Urinary bladder (tissue), 4 donors: ENCODE measurements around the gene SOD3. TPM values are rescaled to one million over a fixed set of nuclear protein-coding genes. Genes with fewer than 3 reads are reported as not detected.

Experiments
- DNase-seq: peaks from one replicate; pipeline ENCODE4 v3.0.0-alpha.2; 2015; ENCODE audit errors: extremely low spot score
- H3K27ac ChIP-seq: one replicate; pipeline ENCODE4 v1.5.1; 2013; ENCODE audit warnings: low read depth, mild to moderate bottlenecking, moderate library complexity
- H3K36me3 ChIP-seq: one replicate; pipeline ENCODE4 v1.6.1; 2013; ENCODE audit warnings: mild to moderate bottlenecking, moderate library complexity; ENCODE audit not compliant: insufficient read depth
- H3K4me1 ChIP-seq: one replicate; pipeline ENCODE4 v1.6.1; 2013; ENCODE audit warnings: mild to moderate bottlenecking, moderate library complexity; ENCODE audit not compliant: insufficient read depth
- H3K4me3 ChIP-seq: one replicate; pipeline ENCODE4 v1.5.1; 2013; ENCODE audit warnings: low read depth, low read length
- WGBS: extraction: QIAGEN DNeasy Blood & Tissue Kit; methylation state at CpG from one replicate; pipeline ENCODE4 v1.1.7; 2013; 5-methylcytosine and 5-hydroxymethylcytosine counted together
- polyA plus RNA-seq: library from polyadenylated mRNA; stranded (reverse); fragments of 200-250 nt; gene quantifications from one replicate; pipeline ENCODE4 v1.2.3, GENCODE V29; 2013
- total RNA-seq: library from RNA; depleted of rRNA; stranded (reverse); fragments of >200 nt; gene quantifications from one replicate; pipeline ENCODE4 v1.2.3, GENCODE V29; 2014
- donor health status: healthy with polysubstance abuse.
- donor health status: healthy.

Gene SOD3
- total and polyA plus RNA-seq, 2 donors: 27.1 to 247 TPM

DNA sequence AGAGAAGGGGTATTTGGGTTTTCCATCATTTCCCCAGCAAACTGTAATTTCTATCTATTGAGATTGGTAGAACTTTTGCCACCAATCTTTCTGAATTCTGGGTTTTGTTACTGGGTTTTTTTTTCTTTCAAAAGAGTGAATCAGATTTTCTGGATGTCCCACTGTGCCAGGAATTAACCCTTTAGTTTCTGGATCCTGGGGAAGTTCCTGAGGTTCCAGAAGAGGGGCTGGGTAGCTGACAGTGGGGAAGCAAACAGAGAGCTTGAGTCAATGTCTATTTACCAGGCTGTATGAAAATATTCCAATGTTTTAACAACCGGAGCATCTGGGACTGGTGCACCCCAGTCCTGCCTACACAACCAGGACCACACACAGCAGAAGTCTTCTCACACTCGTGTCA lies 25.8 kb upstream of the SOD3 start:
- DNase-seq: no peak
- WGBS: 85% methylated on average over 2 of the region's 2 CpGs
- Histone ChIP-seq H3K4me1 (no peaks in the 10 kb centered on the region), H3K4me3 (no peak overlapping the region), H3K36me3 (no peaks in the 10 kb centered on the region), H3K27ac (no peak overlapping the region)

GRCh38 chr4:24770032-24770584 lies 25.3 kb upstream of the SOD3 start:
- Histone ChIP-seq H3K27ac (no peak overlapping the region), H3K4me1 (no peaks in the 10 kb centered on the region), H3K36me3 (no peaks in the 10 kb centered on the region), H3K4me3 (no peak overlapping the region)
- no peak for DNase-seq
- 81% methylated on average over 3 of the region's 3 CpGs for WGBS

GRCh38 chr4:24770667-24771066 lies 24.7 kb upstream of the SOD3 start:
- DNase-seq: no peak
- Histone ChIP-seq H3K4me1 (no peaks in the 10 kb centered on the region), H3K27ac (no peak overlapping the region), H3K36me3 (no peaks in the 10 kb centered on the region), H3K4me3 (no peak overlapping the region)
- 63% methylated on average over 4 of the region's 4 CpGs for WGBS

- H3K4me3 ChIP-seq: no peak overlapping the region
- no peak for DNase-seq
- H3K4me1 ChIP-seq: no peaks in the 10 kb centered on the region
- no peak overlapping the region for H3K27ac ChIP-seq
- 44% methylated on average over 4 of the region's 4 CpGs for WGBS
- no peaks in the 10 kb centered on the region for H3K36me3 ChIP-seq
These were observed 24.1 kb upstream of the SOD3 start for GRCh38 chr4:24771241-24771640.

DNA sequence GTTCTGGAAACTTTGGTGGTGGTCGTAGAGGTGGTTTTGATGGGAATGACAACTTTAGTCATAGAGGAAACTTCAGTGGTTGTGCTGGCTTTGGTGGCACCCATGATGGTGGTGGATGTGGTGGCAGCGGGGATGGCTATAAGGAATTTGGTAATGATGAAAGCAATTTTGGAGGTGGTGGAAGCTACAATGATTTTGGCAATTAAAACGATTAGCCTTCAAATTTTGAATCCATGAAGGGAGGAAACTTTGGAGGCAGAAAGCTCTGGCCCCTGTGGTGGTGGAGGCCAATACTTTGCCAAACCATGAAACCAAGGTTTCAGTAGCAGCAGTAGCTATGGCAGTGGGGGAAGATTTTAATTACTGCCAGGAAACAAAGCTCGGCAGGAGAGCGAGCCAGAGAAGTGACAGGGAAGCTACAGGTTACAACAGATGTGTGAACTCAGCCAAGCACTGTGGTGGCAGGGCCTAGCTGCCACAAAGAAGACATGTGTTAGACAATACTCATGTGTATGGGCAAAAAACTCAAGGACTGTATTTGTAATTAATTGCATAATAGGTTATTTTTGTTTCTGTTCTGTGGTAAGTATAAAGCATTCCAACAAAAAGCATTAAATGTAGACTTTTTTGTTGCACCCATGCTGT lies 23.2 kb upstream of the SOD3 start:
- no peaks in the 10 kb centered on the region for H3K4me1 ChIP-seq
- no peak overlapping the region for H3K27ac ChIP-seq
- WGBS: 94% methylated on average over 5 of the region's 5 CpGs
- no peaks in the 10 kb centered on the region for H3K36me3 ChIP-seq
- DNase-seq: no peak
- no peak overlapping the region for H3K4me3 ChIP-seq

DNA sequence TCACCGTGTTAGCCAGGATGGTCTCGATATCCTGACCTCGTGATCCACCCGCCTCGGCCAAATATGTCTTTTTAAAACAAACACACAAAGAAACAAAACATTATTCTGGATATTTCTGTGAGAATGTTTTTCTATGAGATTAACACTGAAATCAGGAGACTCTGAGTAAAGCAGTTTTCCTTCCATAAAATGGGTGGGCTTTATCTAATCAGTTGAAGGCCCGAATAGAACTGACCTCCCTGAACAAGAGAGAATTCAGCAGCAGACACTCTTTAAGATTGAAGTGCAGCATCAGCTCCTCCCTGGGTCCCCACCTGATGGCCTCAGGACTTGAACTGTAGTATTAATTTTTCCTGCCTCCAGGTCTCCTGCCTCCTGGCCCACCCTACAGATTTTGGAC lies 22.4 kb upstream of the SOD3 start:
- Histone ChIP-seq H3K36me3 (no peaks in the 10 kb centered on the region), H3K27ac (no peak overlapping the region), H3K4me3 (no peak overlapping the region), H3K4me1 (no peaks in the 10 kb centered on the region)
- 93% methylated on average over 6 of the region's 6 CpGs for WGBS
- DNase-seq: no peak

- Histone ChIP-seq H3K27ac (no peak overlapping the region), H3K4me1 (no peaks in the 10 kb centered on the region), H3K4me3 (no peak overlapping the region), H3K36me3 (no peaks in the 10 kb centered on the region)
- 40% methylated on average over 2 of the region's 2 CpGs for WGBS
- no peak for DNase-seq
These were observed 20.9 kb upstream of the SOD3 start for GRCh38 chr4:24774452-24774851.

DNA sequence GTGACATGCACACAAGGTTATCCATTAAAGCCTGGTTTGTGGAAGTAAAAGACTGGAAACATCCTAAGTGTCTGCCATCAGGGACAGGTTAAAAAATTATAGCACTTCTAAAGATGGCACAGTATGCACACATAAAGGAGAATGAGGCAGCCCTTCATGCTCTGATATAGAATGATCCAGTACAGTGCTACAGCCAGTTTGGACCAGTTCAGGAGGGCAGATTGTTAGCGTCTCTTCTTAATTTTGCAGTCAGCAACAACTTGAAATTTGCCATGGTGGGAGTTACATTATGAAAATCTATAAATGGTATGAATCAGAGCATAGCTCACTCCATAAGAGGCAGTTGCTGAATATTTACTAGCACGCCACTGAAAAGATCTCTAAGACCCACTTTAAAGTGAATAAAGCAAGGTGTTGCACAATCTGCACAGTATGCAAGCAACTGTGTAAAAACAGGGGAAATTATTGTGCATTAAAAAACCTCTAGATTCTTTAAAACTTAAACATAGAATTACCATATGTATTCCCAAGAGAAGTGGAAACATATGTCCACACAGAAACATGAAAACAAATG lies 20.3 kb upstream of the SOD3 start:
- Histone ChIP-seq H3K27ac (no peak overlapping the region), H3K36me3 (no peaks in the 10 kb centered on the region), H3K4me1 (no peaks in the 10 kb centered on the region), H3K4me3 (no peak overlapping the region)
- 82% methylated on average over 2 of the region's 2 CpGs for WGBS
- DNase-seq: no peak

- Histone ChIP-seq H3K27ac (no peak overlapping the region), H3K4me3 (no peak overlapping the region), H3K4me1 (no peaks in the 10 kb centered on the region), H3K36me3 (no peaks in the 10 kb centered on the region)
- 87% methylated on average over 3 of the region's 3 CpGs for WGBS
- DNase-seq: no peak
These were observed 19.6 kb upstream of the SOD3 start for GRCh38 chr4:24775750-24776149.

DNA sequence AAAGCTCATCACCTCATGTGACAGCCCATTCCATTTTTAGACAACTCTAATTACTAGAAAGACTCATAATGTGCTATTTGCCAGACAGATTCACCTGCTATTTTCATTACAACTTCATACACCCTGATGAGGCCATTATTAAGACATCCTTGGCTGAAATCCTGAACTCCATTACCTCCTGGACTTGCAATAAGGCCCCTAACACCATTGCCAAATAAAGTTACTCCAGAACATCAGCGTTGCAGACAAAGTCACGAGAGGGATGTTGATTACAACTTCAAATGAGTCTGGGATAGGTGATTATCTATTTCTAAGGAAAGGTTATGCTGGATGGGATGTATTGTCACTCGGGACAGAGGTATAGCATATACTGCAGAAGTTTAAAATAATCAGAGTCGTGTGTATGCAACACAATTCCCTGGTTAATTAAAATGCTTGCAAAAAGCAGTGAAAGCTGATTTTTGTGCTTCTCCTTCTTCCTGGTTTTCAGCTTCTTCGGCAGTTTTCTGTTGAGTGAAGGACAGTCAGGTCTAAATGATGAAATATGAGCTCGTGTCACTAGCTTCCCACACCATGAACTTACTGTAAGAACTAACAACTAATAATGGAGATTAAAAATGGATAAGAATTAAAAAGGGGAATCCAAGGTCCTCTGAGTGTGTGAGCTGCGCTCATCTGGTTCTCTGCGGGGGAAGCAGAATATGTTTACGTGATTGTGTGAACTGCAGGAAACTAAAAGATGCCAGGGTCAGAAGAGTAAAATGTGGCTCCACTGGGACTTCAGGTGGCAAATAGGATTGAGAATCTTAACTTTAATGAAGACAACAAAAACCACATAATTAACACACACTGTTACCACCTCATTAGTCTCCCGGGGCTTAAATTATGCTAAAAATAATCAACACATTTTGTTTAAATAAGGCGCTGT lies 17.6 kb upstream of the SOD3 start:
- H3K4me1 ChIP-seq: no peaks in the 10 kb centered on the region
- H3K36me3 ChIP-seq: no peaks in the 10 kb centered on the region
- WGBS: 51% methylated on average over 11 of the region's 11 CpGs
- no peak overlapping the region for H3K4me3 ChIP-seq
- DNase-seq: no peak
- H3K27ac ChIP-seq: no peak overlapping the region

DNA sequence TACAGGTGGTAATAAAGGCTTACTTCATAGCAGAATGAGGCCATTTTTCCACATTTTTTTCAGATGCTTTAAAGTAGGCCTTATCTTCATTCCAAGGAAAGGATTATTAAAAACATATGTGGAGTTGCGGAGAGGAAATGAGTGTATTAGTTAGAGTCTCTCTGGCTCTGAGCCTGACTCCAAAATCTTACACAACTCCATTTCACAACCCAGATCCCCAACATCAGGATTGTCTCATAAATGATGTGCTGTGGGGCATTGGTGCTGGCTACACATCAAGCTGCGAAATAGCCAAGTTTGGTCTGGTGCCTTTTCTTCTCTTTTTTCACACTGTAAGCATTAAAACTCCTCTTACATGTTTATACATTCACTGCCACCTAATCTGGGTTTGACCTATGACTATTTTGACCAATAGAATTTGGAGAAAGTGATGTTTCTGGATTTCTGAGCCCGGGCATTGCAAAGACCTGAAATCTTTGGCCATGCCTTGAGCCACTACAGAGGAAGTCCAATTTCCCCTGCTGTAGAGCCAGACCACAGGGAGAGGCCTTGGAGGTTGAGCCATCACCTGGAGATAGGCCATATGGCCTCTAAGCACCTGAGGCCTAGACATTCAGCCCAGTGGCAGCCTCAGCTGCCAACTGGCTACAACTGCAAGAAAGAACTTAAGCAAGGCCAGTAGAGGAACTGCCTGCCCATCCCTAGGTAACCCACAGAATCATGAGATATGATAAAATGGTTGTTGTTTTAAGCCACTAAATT lies 16.7 kb upstream of the SOD3 start:
- WGBS: 48% methylated on average over 3 of the region's 3 CpGs
- DNase-seq: peak; percentile 64
- Histone ChIP-seq H3K4me1 (no peaks in the 10 kb centered on the region), H3K27ac (no peak overlapping the region), H3K4me3 (no peak overlapping the region), H3K36me3 (no peaks in the 10 kb centered on the region)

- Histone ChIP-seq H3K4me3 (no peak overlapping the region), H3K4me1 (no peaks in the 10 kb centered on the region), H3K36me3 (no peaks in the 10 kb centered on the region), H3K27ac (no peak overlapping the region)
- no peak for DNase-seq
- 89% methylated on average over 2 of the region's 2 CpGs for WGBS
These were observed 14.4 kb upstream of the SOD3 start for GRCh38 chr4:24780936-24781495.
